ENCODE results near the gene KCNQ1OT1.

The KCNQ1OT1 gene

DNA sequence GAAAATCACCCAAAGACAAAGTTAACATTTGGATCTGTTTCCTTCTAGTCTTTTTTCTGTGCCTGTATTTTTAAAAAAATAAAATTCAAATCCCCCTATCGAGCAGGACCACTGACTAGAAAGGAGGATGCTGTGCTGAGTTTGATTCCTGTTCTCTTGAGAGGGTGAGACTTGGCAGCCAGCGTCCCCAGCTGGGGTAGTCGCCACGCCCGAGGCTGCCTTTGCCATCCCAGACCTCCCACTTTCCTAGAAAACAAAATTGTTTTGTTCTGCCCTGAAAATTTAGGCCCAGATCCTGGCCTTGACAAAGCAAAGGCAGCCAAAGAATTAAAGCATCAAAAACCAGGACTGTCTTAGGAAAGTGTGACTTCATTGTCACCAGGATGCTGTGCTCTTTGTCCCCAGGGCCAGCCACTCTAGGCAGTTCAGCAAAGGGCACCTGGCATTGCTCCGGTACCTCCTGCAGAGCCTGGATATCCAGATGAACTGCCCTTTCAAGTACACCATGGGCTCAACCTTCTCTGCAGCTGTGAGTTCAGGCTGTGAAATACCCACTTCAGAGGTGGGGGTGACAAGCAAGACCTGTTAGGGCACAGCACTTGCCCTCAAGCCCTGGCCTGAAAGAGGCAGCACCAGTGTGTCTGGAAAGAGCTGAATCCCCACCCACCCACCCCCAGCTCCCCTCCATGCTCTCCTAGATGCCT is 44.6 kb downstream of the KCNQ1OT1 start:
- TF ChIP-seq RARB (CRISPR knock-in tag; IDR thresholded peaks at IDR 0.05): no peak
- TF ChIP-seq ZFP30 (CRISPR knock-in tag; IDR thresholded peaks at IDR 0.05): no peak
- TF ChIP-seq ZNF70 (CRISPR knock-in tag; IDR thresholded peaks at IDR 0.05): no peak
- TF ChIP-seq GLIS3 (CRISPR knock-in tag; IDR thresholded peaks at IDR 0.05): no peak
- TF ChIP-seq, protein P1, sequence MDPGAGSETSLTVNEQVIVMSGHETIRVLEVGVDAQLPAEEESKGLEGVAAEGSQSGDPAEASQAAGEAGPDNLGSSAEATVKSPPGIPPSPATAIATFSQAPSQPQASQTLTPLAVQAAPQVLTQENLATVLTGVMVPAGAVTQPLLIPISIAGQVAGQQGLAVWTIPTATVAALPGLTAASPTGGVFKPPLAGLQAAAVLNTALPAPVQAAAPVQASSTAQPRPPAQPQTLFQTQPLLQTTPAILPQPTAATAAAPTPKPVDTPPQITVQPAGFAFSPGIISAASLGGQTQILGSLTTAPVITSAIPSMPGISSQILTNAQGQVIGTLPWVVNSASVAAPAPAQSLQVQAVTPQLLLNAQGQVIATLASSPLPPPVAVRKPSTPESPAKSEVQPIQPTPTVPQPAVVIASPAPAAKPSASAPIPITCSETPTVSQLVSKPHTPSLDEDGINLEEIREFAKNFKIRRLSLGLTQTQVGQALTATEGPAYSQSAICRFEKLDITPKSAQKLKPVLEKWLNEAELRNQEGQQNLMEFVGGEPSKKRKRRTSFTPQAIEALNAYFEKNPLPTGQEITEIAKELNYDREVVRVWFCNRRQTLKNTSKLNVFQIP (CRISPR knock-in tag; IDR thresholded peaks at IDR 0.05; ENCODE audit: borderline replicate concordance, low read depth): no peak
- TF ChIP-seq ESRRG (CRISPR knock-in tag; IDR thresholded peaks at IDR 0.05): no peak
- TF ChIP-seq CSDC2 (CRISPR knock-in tag; IDR thresholded peaks at IDR 0.05): no peak
- ATAC-seq: no peak

DNA sequence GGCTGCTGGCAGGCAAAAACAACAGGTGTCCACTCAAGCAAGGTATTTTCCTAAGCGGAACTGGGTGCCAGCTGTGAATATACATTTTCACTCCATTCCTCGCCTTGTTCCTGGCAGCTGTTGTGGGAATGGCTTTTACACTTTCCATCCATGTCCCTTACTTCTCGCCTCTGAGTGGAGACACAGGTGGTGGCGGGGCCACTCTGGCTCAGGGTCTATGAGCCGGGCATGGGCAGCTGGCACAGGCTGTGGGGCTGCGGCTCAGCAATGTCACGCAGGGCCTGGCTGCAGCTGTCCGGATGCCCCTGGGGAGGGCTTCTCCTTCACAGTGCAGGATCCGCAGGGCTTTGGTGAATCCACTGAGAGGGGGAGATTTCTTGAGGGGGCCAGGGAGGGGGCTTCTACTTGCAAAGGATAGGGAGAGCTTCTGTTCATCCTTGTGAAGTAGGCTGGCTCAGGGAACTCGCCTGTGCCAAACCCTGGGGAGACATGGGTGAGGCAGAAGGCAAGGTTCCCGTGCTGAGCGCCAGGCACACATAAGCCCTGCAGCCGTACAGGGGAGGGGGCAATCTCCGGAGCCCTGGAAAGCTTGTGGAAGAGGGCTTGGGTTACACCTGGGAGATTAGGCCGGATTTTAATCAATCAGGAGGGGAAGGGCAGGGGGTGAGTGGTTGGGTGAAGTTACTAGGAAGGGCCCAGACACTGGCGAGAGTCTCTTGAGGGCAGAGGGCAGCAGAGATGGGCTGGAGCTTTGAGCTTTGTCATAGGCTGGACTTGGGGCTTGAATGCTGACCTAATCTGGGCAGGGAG is 45.7 kb downstream of the KCNQ1OT1 start:
- TF ChIP-seq ZC3H10 (CRISPR knock-in tag; IDR thresholded peaks at IDR 0.05) (no peak), ZFP30 (CRISPR knock-in tag; IDR thresholded peaks at IDR 0.05) (no peak), BACH2 (CRISPR knock-in tag; IDR thresholded peaks at IDR 0.05; ENCODE audit: borderline replicate concordance) (no peak), TOX (CRISPR knock-in tag; IDR thresholded peaks at IDR 0.05; ENCODE audit: borderline replicate concordance) (no peak), PPARA (CRISPR knock-in tag; IDR thresholded peaks at IDR 0.05; ENCODE audit: borderline replicate concordance) (no peak), ESRRG (CRISPR knock-in tag; IDR thresholded peaks at IDR 0.05) (no peak), GLIS3 (CRISPR knock-in tag; IDR thresholded peaks at IDR 0.05) (no peak), OSR1 (CRISPR knock-in tag; IDR thresholded peaks at IDR 0.05) (no peak), ARNTL (CRISPR knock-in tag; IDR thresholded peaks at IDR 0.05; ENCODE audit: borderline replicate concordance, low read depth) (no peak), ZFP3 (CRISPR knock-in tag; IDR thresholded peaks at IDR 0.05) (no peak), ZNF565 (CRISPR knock-in tag; conservative IDR thresholded peaks at IDR 0.05; ENCODE audit: low read depth) (no peak), ISL1 (CRISPR knock-in tag; IDR thresholded peaks at IDR 0.05) (no peak), TSHZ2 (CRISPR knock-in tag; IDR thresholded peaks at IDR 0.05) (no peak), RARB (CRISPR knock-in tag; IDR thresholded peaks at IDR 0.05) (no peak), ZNF8 (CRISPR knock-in tag; IDR thresholded peaks at IDR 0.05) (no peak)
- TF ChIP-seq, protein P1 (CRISPR knock-in tag; IDR thresholded peaks at IDR 0.05; ENCODE audit: borderline replicate concordance, low read depth): no peak
- TF ChIP-seq, protein P2, sequence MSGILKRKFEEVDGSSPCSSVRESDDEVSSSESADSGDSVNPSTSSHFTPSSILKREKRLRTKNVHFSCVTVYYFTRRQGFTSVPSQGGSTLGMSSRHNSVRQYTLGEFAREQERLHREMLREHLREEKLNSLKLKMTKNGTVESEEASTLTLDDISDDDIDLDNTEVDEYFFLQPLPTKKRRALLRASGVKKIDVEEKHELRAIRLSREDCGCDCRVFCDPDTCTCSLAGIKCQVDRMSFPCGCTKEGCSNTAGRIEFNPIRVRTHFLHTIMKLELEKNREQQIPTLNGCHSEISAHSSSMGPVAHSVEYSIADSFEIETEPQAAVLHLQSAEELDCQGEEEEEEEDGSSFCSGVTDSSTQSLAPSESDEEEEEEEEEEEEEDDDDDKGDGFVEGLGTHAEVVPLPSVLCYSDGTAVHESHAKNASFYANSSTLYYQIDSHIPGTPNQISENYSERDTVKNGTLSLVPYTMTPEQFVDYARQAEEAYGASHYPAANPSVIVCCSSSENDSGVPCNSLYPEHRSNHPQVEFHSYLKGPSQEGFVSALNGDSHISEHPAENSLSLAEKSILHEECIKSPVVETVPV (CRISPR knock-in tag; IDR thresholded peaks at IDR 0.05): no peak
- ATAC-seq: no peak

DNA sequence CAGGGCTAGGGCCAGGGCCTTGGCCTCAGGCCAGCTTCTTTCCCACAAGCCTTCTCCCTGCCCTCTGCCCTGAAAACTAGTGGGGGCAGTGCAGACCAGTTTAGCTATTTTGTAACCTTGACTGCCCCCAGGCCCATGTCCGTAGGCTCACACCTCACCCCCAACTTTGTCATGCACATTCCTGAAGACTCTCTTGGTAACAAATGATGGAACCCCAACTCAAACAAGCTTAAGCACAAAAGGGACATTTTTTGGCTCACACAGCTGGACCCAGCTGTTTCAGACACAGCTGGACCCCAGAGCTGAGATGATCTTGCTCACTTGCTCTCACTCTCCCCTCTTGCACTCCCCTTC is 46.6 kb downstream of the KCNQ1OT1 start:
- TF ChIP-seq ZFP30 (CRISPR knock-in tag; IDR thresholded peaks at IDR 0.05): no peak
- TF ChIP-seq ZFP3 (CRISPR knock-in tag; IDR thresholded peaks at IDR 0.05): no peak
- TF ChIP-seq ARNTL (CRISPR knock-in tag; IDR thresholded peaks at IDR 0.05; ENCODE audit: borderline replicate concordance, low read depth): no peak
- TF ChIP-seq, protein P2 (CRISPR knock-in tag; IDR thresholded peaks at IDR 0.05): no peak
- TF ChIP-seq TOX (CRISPR knock-in tag; IDR thresholded peaks at IDR 0.05; ENCODE audit: borderline replicate concordance): no peak
- no peak for ATAC-seq
